Measurements from ENCODE around the gene CCDC7. TPM values are rescaled to one million over a fixed set of nuclear protein-coding genes. Genes with fewer than 3 reads are reported as not detected.

The CCDC7 gene
- total RNA-seq: 66.3 TPM

GRCh38 chr10:32445740-32446535, at the start of gene CCDC7:
CCDC7 (plus strand) TSS chr10:32446140; CDS start chr10:32451643, 5,503 bp downstream.

Other genes with a start within 250 kb of the CCDC7 start
- gene EPC1, start 99.0 kb upstream of the CCDC7 start, total RNA-seq: 148 TPM